Neural cell (in vitro differentiated cells): ENCODE measurements around the gene CNTNAP2. TPM values are rescaled to one million over a fixed set of nuclear protein-coding genes. Genes with fewer than 3 reads are reported as not detected.

Experiments used
- H2AFZ ChIP-seq: fragments of 200-600, 300-800 bp; sonication (generic), shearing (Covaris generic); 2 replicates; pipeline ENCODE4 v1.6.0; 2014; ENCODE audit warnings: low read depth, mild to moderate bottlenecking, antibody characterized with exemption, low read length, moderate library complexity
- H3F3A ChIP-seq: fragments of 200-600 bp; shearing (Covaris generic); 2 replicates; pipeline ENCODE4 v1.6.1; 2016; ENCODE audit warnings: mild to moderate bottlenecking, moderate library complexity, mixed read lengths, antibody characterized with exemption, low read length; ENCODE audit not compliant: insufficient read depth, poor library complexity, severe bottlenecking
- H3K27ac ChIP-seq: fragments of 200-600, 300-800 bp; sonication (generic), shearing (Covaris generic); 2 replicates; pipeline ENCODE4 v1.5.1; 2014; ENCODE audit warnings: mild to moderate bottlenecking, low read length, moderate library complexity
- H3K27me3 ChIP-seq: fragments of 300-800, 200-600 bp; sonication (generic), shearing (Covaris generic); 2 replicates; pipeline ENCODE4 v1.6.0; 2014; ENCODE audit warnings: mild to moderate bottlenecking, low read depth, low read length, moderate library complexity; ENCODE audit not compliant: insufficient read depth
- H3K36me3 ChIP-seq: fragments of 300-800, 200-600 bp; sonication (generic), shearing (Covaris generic); 2 replicates; pipeline ENCODE4 v1.5.1; 2014; ENCODE audit warnings: mild to moderate bottlenecking, antibody characterized with exemption, low read length, moderate library complexity; ENCODE audit not compliant: insufficient read depth
- H3K4me2 ChIP-seq: fragments of 300-800, 200-600 bp; sonication (generic), shearing (Covaris generic); 2 replicates; pipeline ENCODE4 v1.6.0; 2014; ENCODE audit warnings: mild to moderate bottlenecking, low read length
- H3K4me3 ChIP-seq: fragments of 300-800, 200-600 bp; sonication (generic), shearing (Covaris generic); 2 replicates; pipeline ENCODE4 v1.5.1; 2014; ENCODE audit warnings: mild to moderate bottlenecking, low read length, moderate library complexity
- H3K79me2 ChIP-seq: fragments of 200-600 bp; shearing (Covaris generic); replicated peaks from 2 replicates; pipeline ENCODE4 v1.6.0; 2014; ENCODE audit warnings: mild to moderate bottlenecking, low read length, moderate library complexity; ENCODE audit not compliant: insufficient read depth
- H3K9ac ChIP-seq: fragments of 300-800, 200-600 bp; sonication (generic), shearing (Covaris generic); 2 replicates; pipeline ENCODE4 v1.6.1; 2016; ENCODE audit warnings: mild to moderate bottlenecking, low read length, mixed read lengths
- H3K9me2 ChIP-seq: fragments of 200-600 bp; shearing (Covaris generic); 2 replicates; pipeline ENCODE4 v1.6.1; 2016; ENCODE audit warnings: mild to moderate bottlenecking, low read length, mixed read lengths; ENCODE audit not compliant: insufficient read depth
- H3K9me3 ChIP-seq: fragments of 200-600, 300-800 bp; sonication (generic), shearing (Covaris generic); 2 replicates; pipeline ENCODE4 v1.6.1; 2016; ENCODE audit warnings: mild to moderate bottlenecking, mixed run types, low read length, moderate library complexity, mixed read lengths
- H4K20me1 ChIP-seq: fragments of 200-600 bp; shearing (Covaris generic); 2 replicates; pipeline ENCODE4 v1.6.1; 2016; ENCODE audit warnings: mild to moderate bottlenecking, mixed run types; ENCODE audit not compliant: insufficient read depth
- EP300 ChIP-seq: fragments of 450-650 bp; conservative IDR thresholded peaks from 2 replicates; pipeline ENCODE4 v1.6.1; 2014; ENCODE audit warnings: antibody characterized with exemption, mild to moderate bottlenecking, moderate library complexity; ENCODE audit not compliant: poor library complexity, severe bottlenecking
- EZH2 ChIP-seq: fragments of 200-600, 300-800 bp; shearing (Covaris generic), sonication (generic); IDR thresholded peaks from 2 replicates; pipeline ENCODE4 v1.6.1; 2014; ENCODE audit warnings: antibody characterized with exemption, low read length, borderline replicate concordance, mild to moderate bottlenecking; ENCODE audit not compliant: insufficient read depth, poor library complexity, severe bottlenecking
- MXI1 ChIP-seq: fragments of 450-650 bp; conservative IDR thresholded peaks from 2 replicates; pipeline ENCODE4 v1.6.1; 2014; ENCODE audit warnings: antibody characterized with exemption, mild to moderate bottlenecking; ENCODE audit not compliant: poor library complexity, severe bottlenecking
- POLR2AphosphoS5 ChIP-seq: IDR thresholded peaks from 2 replicates; pipeline ENCODE4 v1.6.1; 2012
- RAD21 ChIP-seq: fragments of 450-650 bp; conservative IDR thresholded peaks from 2 replicates; pipeline ENCODE4 v1.6.1; 2014; ENCODE audit warnings: antibody characterized with exemption, mild to moderate bottlenecking, moderate library complexity
- SMC3 ChIP-seq: fragments of 450-650 bp; conservative IDR thresholded peaks from 2 replicates; pipeline ENCODE4 v1.6.1; 2014; ENCODE audit warnings: antibody characterized with exemption, mild to moderate bottlenecking, moderate library complexity; ENCODE audit not compliant: poor library complexity
- TAF1 ChIP-seq: IDR thresholded peaks from 2 replicates; pipeline ENCODE4 v1.6.1; 2012; ENCODE audit warnings: low read depth
- polyA plus RNA-seq: library from polyadenylated mRNA; depleted of rRNA; stranded (reverse); fragments of >200 nt; gene quantifications from 2 replicates; pipeline ENCODE4 v1.2.3, GENCODE V29; 2014
- TF ChIP-seq, protein P1 (sequence below): IDR thresholded peaks from 2 replicates; pipeline ENCODE4 v1.6.1; 2012; ENCODE audit warnings: borderline replicate concordance
- TF ChIP-seq, protein P2 (sequence below): fragments of 450-650 bp; IDR thresholded peaks from 2 replicates; pipeline ENCODE4 v1.5.1; 2014; ENCODE audit warnings: antibody characterized with exemption, mild to moderate bottlenecking, moderate library complexity; ENCODE audit not compliant: poor library complexity, severe bottlenecking

Gene CNTNAP2
- polyA plus RNA-seq, 1 donor from 2014 or later, result 276 TPM

DNA sequence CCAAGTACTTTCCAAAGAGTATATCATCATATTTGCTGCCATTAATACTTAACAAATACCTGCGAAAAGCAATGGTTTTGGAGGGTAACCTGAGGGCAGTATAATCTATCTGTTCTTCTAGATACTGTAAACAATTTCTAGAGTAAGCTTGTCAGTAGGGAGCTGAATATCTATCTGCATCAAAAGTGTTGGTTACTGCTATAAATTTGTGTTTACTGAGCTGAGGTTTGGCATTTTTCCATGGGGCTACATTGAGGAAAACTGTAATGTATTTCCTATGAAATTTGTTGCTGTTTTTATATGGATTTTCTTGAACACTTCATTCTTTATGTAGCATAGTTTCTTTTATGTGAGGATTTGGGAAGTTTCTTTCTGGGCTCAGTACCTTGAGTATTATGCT is 913.4 kb downstream of the CNTNAP2 start:
- Histone ChIP-seq H3K79me2 (no peaks in the 10 kb centered on the region), H3K36me3 (no peaks in the 10 kb centered on the region), H4K20me1 (no peaks in the 10 kb centered on the region), H3K9me3 (no peaks in the 10 kb centered on the region), H2AFZ (no peak overlapping the region), H3K4me3 (no peak overlapping the region), H3K9me2 (no peaks in the 10 kb centered on the region), H3K9ac (no peak overlapping the region), H3K27ac (no peak overlapping the region), H3F3A (no peaks in the 10 kb centered on the region), H3K4me2 (no peak overlapping the region), H3K27me3 (no peaks in the 10 kb centered on the region)
- TF ChIP-seq, protein P1, sequence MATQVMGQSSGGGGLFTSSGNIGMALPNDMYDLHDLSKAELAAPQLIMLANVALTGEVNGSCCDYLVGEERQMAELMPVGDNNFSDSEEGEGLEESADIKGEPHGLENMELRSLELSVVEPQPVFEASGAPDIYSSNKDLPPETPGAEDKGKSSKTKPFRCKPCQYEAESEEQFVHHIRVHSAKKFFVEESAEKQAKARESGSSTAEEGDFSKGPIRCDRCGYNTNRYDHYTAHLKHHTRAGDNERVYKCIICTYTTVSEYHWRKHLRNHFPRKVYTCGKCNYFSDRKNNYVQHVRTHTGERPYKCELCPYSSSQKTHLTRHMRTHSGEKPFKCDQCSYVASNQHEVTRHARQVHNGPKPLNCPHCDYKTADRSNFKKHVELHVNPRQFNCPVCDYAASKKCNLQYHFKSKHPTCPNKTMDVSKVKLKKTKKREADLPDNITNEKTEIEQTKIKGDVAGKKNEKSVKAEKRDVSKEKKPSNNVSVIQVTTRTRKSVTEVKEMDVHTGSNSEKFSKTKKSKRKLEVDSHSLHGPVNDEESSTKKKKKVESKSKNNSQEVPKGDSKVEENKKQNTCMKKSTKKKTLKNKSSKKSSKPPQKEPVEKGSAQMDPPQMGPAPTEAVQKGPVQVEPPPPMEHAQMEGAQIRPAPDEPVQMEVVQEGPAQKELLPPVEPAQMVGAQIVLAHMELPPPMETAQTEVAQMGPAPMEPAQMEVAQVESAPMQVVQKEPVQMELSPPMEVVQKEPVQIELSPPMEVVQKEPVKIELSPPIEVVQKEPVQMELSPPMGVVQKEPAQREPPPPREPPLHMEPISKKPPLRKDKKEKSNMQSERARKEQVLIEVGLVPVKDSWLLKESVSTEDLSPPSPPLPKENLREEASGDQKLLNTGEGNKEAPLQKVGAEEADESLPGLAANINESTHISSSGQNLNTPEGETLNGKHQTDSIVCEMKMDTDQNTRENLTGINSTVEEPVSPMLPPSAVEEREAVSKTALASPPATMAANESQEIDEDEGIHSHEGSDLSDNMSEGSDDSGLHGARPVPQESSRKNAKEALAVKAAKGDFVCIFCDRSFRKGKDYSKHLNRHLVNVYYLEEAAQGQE, result no peak
- TF ChIP-seq SMC3 (no peak), POLR2AphosphoS5 (no peak), MXI1 (no peak), EZH2 (no peak), RAD21 (no peak), EP300 (no peak)
- TF ChIP-seq, protein P2, sequence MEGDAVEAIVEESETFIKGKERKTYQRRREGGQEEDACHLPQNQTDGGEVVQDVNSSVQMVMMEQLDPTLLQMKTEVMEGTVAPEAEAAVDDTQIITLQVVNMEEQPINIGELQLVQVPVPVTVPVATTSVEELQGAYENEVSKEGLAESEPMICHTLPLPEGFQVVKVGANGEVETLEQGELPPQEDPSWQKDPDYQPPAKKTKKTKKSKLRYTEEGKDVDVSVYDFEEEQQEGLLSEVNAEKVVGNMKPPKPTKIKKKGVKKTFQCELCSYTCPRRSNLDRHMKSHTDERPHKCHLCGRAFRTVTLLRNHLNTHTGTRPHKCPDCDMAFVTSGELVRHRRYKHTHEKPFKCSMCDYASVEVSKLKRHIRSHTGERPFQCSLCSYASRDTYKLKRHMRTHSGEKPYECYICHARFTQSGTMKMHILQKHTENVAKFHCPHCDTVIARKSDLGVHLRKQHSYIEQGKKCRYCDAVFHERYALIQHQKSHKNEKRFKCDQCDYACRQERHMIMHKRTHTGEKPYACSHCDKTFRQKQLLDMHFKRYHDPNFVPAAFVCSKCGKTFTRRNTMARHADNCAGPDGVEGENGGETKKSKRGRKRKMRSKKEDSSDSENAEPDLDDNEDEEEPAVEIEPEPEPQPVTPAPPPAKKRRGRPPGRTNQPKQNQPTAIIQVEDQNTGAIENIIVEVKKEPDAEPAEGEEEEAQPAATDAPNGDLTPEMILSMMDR, result no peak

DNA sequence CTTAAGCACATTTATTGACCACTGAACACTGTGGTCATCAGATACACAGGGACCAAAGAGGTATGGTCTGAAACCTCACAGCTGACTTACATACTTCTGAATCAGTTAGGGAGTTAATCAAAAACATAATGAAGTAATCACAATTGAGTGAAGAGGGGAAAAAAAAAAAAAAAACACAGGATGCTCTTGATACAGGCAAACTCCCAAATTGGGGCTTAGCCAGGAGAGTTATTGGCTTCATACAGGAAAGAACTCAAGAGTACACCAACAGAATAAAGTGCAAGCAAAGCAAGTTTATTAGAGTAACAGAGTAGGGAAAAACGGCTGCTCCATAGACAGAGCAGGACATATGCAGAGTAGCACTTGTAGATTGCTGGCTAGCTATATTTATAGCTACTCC is 917.0 kb downstream of the CNTNAP2 start:
- Histone ChIP-seq H3K9ac (no peak overlapping the region), H2AFZ (no peak overlapping the region), H4K20me1 (no peaks in the 10 kb centered on the region), H3K9me2 (no peaks in the 10 kb centered on the region), H3K4me3 (no peak overlapping the region), H3K79me2 (no peaks in the 10 kb centered on the region), H3K4me2 (no peak overlapping the region), H3K36me3 (no peaks in the 10 kb centered on the region), H3F3A (no peaks in the 10 kb centered on the region), H3K27ac (no peak overlapping the region), H3K9me3 (no peaks in the 10 kb centered on the region), H3K27me3 (no peaks in the 10 kb centered on the region)
- TF ChIP-seq RAD21 (no peak), MXI1 (no peak), POLR2AphosphoS5 (no peak), TAF1 (no peak), EZH2 (no peak), EP300 (no peak), SMC3 (no peak)
- TF ChIP-seq, protein P1, result no peak
- TF ChIP-seq, protein P2, result no peak
